ENCODE measurements around the gene SULF2.

- TF ChIP-seq, protein P1, sequence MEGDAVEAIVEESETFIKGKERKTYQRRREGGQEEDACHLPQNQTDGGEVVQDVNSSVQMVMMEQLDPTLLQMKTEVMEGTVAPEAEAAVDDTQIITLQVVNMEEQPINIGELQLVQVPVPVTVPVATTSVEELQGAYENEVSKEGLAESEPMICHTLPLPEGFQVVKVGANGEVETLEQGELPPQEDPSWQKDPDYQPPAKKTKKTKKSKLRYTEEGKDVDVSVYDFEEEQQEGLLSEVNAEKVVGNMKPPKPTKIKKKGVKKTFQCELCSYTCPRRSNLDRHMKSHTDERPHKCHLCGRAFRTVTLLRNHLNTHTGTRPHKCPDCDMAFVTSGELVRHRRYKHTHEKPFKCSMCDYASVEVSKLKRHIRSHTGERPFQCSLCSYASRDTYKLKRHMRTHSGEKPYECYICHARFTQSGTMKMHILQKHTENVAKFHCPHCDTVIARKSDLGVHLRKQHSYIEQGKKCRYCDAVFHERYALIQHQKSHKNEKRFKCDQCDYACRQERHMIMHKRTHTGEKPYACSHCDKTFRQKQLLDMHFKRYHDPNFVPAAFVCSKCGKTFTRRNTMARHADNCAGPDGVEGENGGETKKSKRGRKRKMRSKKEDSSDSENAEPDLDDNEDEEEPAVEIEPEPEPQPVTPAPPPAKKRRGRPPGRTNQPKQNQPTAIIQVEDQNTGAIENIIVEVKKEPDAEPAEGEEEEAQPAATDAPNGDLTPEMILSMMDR (IDR thresholded peaks at IDR 0.05) = no peak
- TF ChIP-seq POLR2A (IDR thresholded peaks at IDR 0.05) = no peak
Measured at GRCh38 chr20:47799116-47799715, 13.9 kb upstream of the SULF2 start.

Measured in testis (tissue), 2 donors.